ENCODE results near the gene DEFB123.
"Not testable (repeated sequence)": the region's sequence is repeated elsewhere in the genome, so short reads cannot be mapped to it uniquely, and the experiment has no call there.

DNA sequence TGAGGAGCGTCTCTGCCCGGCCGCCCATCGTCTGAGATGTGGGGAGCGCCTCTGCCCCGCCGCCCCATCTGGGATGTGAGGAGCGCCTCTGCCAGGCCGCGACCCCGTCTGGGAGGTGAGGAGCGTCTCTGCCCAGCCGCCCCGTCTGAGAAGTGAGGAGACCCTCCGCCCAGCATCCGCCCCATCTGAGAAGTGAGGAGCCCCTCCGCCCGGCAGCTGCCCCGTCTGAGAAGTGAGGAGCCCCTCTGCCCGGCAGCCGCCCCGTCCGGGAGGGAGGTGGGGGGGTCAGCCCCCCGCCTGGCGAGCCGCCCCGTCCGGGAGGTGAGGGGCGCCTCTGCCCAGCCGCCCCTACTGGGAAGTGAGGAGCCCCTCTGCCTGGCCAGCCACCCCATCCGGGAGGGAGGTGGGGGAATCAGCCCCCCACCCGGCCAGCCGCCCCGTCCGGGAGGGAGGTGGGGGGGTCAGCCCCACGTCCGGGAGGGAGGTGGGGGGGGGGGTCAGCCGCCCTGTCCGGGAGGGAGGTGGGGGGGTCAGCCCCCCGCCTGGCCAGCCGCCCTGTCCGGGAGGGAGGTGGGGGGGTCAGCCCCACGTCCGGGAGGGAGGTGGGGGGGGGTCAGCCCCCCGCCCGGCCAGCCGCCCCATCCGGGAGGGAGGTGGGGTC, 13.4 kb upstream of the DEFB123 start:
- TF ChIP-seq, protein P1, sequence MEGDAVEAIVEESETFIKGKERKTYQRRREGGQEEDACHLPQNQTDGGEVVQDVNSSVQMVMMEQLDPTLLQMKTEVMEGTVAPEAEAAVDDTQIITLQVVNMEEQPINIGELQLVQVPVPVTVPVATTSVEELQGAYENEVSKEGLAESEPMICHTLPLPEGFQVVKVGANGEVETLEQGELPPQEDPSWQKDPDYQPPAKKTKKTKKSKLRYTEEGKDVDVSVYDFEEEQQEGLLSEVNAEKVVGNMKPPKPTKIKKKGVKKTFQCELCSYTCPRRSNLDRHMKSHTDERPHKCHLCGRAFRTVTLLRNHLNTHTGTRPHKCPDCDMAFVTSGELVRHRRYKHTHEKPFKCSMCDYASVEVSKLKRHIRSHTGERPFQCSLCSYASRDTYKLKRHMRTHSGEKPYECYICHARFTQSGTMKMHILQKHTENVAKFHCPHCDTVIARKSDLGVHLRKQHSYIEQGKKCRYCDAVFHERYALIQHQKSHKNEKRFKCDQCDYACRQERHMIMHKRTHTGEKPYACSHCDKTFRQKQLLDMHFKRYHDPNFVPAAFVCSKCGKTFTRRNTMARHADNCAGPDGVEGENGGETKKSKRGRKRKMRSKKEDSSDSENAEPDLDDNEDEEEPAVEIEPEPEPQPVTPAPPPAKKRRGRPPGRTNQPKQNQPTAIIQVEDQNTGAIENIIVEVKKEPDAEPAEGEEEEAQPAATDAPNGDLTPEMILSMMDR (IDR thresholded peaks at IDR 0.05; ENCODE audit: low read depth, low read length): not testable (repeated sequence)
- TF ChIP-seq, protein P2, sequence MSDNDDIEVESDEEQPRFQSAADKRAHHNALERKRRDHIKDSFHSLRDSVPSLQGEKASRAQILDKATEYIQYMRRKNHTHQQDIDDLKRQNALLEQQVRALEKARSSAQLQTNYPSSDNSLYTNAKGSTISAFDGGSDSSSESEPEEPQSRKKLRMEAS (IDR thresholded peaks at IDR 0.05; ENCODE audit: low read depth, low read length): not testable (repeated sequence)

Measured in NB4 (cell line).